Subcutaneous abdominal adipose tissue (tissue), 5 donors: ENCODE measurements around the gene GPSM1.

Experiments
- H3K27ac ChIP-seq: one replicate; pipeline ENCODE4 v1.7.0; 2013; ENCODE audit warnings: low read depth, mild to moderate bottlenecking, inconsistent platforms, low read length, moderate library complexity
- H3K27me3 ChIP-seq, 5 donors: one replicate each; pipeline ENCODE4 v1.7.0; 2013; ENCODE audit warnings: low read length in 5 of 5, inconsistent platforms in 1 of 5; ENCODE audit not compliant: control insufficient read depth in 5 of 5, insufficient read depth in 4 of 5
- H3K36me3 ChIP-seq, 5 donors: one replicate each; pipeline ENCODE4 v1.7.0; 2013; ENCODE audit warnings: low read length in 5 of 5; ENCODE audit not compliant: control insufficient read depth in 5 of 5, insufficient read depth in 5 of 5
- H3K4me1 ChIP-seq, 5 donors: one replicate each; pipeline ENCODE4 v1.7.0; 2013; ENCODE audit warnings: low read length in 5 of 5, mild to moderate bottlenecking in 3 of 5, moderate library complexity in 1 of 5; ENCODE audit not compliant: control insufficient read depth in 5 of 5, insufficient read depth in 5 of 5
- H3K4me3 ChIP-seq, 5 donors: one replicate each; pipeline ENCODE4 v1.7.0; 2013; ENCODE audit warnings: low read length in 5 of 5, low read depth in 1 of 5
- H3K9ac ChIP-seq, 5 donors: one replicate each; pipeline ENCODE4 v1.7.0; 2013; ENCODE audit warnings: low read length in 5 of 5, mild to moderate bottlenecking in 4 of 5, moderate library complexity in 3 of 5
- H3K9me3 ChIP-seq, 5 donors: one replicate each; pipeline ENCODE4 v1.7.0; 2013; ENCODE audit warnings: low read length in 5 of 5; ENCODE audit not compliant: control insufficient read depth in 5 of 5
- donor health status: healthy.
- donor health status: healthy.
- donor health status: healthy.
- donor health status: healthy.
- donor health status: healthy.

GPSM1 gene

DNA sequence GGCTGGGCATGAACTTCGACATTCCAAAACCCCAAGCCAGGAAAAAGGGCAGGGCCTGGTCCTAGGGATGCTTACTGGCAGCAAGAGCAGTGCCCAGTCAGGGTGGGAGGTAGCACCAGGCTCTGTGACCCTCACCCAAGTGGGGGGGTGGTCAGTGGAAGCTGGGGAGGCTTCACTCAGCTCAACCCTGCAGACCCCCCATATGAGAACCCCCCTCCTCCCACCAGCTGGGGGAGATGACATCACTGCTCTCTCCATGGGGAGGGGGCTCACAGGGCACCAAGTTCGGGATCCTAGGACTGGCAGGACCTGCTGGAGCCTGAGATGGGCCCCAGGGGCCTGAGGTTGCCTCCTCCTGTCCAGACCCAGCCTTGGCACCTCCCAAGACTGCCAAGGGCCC is 31.5 kb downstream of the GPSM1 start:
- no peaks in the 10 kb centered on the region for H3K27me3 ChIP-seq
- H3K9ac ChIP-seq, result no peak overlapping the region
- H3K27ac ChIP-seq, result no peak overlapping the region
- H3K9me3 ChIP-seq, result peaks cover 0 to 2% (median 0%) of the 10 kb centered on the region in 5 donors
- peaks cover 0 to 35% (median 15%) of the 10 kb centered on the region in 5 donors for H3K36me3 ChIP-seq
- H3K4me1 ChIP-seq, result peaks cover 0 to 28% (median 24%) of the 10 kb centered on the region in 5 donors
- no peak overlapping the region for H3K4me3 ChIP-seq

DNA sequence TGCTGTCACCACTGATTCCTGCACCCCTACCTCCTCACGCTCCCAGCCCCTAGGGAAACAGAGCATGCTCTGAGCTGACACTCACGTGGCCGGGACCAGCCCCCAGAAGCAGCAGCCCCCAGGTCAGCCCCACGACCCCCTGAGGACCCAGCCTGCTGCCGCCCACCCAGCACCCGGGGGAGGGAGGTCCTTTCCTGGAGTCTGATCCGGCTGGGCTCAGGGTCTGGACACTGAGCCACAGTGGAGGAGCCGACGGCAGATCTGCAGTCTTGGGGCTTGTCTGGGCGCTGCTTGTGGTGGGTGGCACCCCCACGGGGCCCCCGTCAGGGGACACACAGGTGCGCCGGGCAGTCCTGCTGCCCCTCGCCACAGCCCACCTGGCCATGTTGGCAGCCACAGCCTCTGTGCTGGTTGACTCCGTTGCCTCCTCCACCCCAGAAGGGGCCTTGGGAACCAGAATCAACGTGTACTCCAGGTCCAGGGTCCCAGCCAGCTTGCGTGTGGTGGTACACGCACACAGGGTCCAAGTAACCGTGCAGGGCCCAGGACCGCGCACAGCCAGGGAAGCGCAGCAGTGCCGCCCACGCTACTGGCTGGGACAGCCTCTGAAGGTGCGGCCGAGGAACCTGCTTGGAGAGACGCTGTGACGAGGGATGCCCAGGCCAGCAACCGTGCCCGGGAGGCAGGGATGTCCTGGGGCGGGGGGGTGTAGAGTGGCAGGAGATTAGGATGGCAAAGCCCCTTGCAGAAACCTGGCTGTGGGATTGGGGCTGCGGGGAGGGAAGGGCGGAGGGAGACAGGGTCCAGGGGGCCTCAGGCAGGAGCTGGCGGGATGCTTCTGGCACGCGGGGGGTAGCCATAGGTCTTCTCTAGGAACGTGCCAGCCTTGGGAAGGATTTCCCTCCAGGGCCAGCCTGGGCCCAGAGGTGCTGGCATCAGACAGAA is 32.7 kb downstream of the GPSM1 start:
- Histone ChIP-seq H3K9ac (no peak overlapping the region), H3K27me3 (peaks cover 0 to 3% (median 0%) of the 10 kb centered on the region in 5 donors), H3K27ac (no peak overlapping the region), H3K4me1 (peaks cover 0 to 36% (median 27%) of the 10 kb centered on the region in 5 donors), H3K36me3 (peaks cover 0 to 35% (median 15%) of the 10 kb centered on the region in 5 donors), H3K4me3 (no peak overlapping the region), H3K9me3 (peaks cover 0 to 3% (median 0%) of the 10 kb centered on the region in 5 donors)

- Histone ChIP-seq H3K36me3 (peaks cover 0 to 35% (median 15%) of the 10 kb centered on the region in 5 donors), H3K27ac (no peak overlapping the region), H3K4me3 (no peak overlapping the region), H3K9me3 (peaks cover 0 to 3% (median 0%) of the 10 kb centered on the region in 5 donors), H3K4me1 (peaks cover 0 to 47% (median 32%) of the 10 kb centered on the region in 5 donors), H3K9ac (no peak overlapping the region), H3K27me3 (peaks cover 0 to 3% (median 0%) of the 10 kb centered on the region in 5 donors)
These were observed 33.9 kb downstream of the GPSM1 start for GRCh38 chr9:136361047-136361753.

DNA sequence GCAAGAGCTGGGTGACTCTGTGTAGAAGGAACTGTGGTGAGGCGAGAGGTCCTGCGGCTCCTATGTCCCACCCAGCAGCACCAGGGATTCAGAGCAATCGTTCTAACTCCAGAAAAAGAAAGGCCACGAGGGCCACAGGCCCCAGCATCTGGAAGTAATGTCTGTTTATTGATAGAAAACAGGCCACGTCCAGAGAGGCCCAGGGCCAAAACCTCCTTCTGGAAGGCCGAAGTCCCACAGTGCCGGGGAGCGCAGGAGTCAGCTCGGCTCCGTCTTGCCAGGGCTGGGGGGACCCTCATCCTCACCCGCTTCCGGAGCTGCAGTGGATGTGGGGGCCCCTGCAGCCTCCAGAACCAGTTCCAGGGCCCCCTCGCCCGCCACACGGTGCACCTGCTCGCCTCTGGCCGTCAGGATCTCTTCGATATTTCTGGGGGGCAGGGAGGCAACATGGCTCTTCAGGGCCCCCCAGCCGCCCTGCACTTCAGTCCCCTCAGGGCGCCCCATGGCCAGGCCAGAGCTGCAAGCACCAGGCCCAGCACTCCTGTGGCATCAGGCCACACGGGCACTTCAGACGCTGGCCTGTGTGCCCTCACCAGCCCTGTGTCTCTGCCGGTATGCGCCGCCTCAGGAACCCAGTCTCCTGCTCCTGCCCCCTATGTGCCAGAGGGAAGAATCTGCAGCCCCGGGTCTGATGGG is 34.6 kb downstream of the GPSM1 start:
- H3K36me3 ChIP-seq, result peaks cover 0 to 29% (median 11%) of the 10 kb centered on the region in 5 donors
- no peak overlapping the region for H3K27ac ChIP-seq
- H3K27me3 ChIP-seq, result peaks cover 0 to 3% (median 0%) of the 10 kb centered on the region in 5 donors
- H3K4me3 ChIP-seq, result no peak overlapping the region
- no peak overlapping the region for H3K9ac ChIP-seq
- H3K4me1 ChIP-seq, result peaks cover 0 to 49% (median 32%) of the 10 kb centered on the region in 5 donors
- peaks cover 0 to 3% (median 0%) of the 10 kb centered on the region in 5 donors for H3K9me3 ChIP-seq

DNA sequence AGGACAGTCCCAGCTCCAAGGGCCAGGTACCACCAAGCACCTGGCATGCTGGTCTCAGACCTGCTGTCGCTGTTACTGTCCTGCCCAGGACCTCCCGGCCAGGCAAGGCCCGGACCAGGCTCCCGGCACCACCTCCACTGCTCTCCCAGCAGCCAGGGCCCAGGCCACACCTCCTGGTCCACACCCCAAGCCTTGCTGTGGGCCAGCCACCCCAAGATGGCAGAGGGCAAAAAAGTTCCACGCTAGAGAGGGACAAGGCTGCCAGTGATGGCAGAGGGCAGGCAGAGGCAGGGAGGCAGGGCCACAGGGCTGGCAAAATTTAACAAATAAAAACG is 35.1 kb downstream of the GPSM1 start:
- Histone ChIP-seq H3K4me3 (no peak overlapping the region), H3K27ac (no peak overlapping the region), H3K27me3 (peaks cover 0 to 3% (median 0%) of the 10 kb centered on the region in 5 donors), H3K9ac (peak overlapping the region in 3 of 5 donors; percentile 8 to 43 (median 17)), H3K9me3 (peaks cover 0 to 3% (median 0%) of the 10 kb centered on the region in 5 donors), H3K4me1 (peaks cover 0 to 49% (median 32%) of the 10 kb centered on the region in 5 donors), H3K36me3 (peaks cover 0 to 24% (median 8%) of the 10 kb centered on the region in 5 donors)

GRCh38 chr9:136363106-136363948 is 36.0 kb downstream of the GPSM1 start, which contains the start of gene DNLZ:
Gene DNLZ (minus strand): TSS chr9:136363744. CDS start chr9:136363714, 30 bp downstream.
- peaks cover 0 to 17% (median 4%) of the 10 kb centered on the region in 5 donors for H3K36me3 ChIP-seq
- peaks cover 0 to 49% (median 32%) of the 10 kb centered on the region in 5 donors for H3K4me1 ChIP-seq
- peak within 1 kb of the TSS in 4 of 5 donors; percentile 61 to 85 (median 72) for H3K4me3 ChIP-seq
- H3K9me3 ChIP-seq, result peaks cover 0 to 3% (median 0%) of the 10 kb centered on the region in 5 donors
- peaks cover 0 to 3% (median 0%) of the 10 kb centered on the region in 5 donors for H3K27me3 ChIP-seq
- no peak within 1 kb of the TSS for H3K27ac ChIP-seq
- H3K9ac ChIP-seq, result peak within 1 kb of the TSS in 3 of 5 donors; percentile 66 to 82 (median 75)

DNA sequence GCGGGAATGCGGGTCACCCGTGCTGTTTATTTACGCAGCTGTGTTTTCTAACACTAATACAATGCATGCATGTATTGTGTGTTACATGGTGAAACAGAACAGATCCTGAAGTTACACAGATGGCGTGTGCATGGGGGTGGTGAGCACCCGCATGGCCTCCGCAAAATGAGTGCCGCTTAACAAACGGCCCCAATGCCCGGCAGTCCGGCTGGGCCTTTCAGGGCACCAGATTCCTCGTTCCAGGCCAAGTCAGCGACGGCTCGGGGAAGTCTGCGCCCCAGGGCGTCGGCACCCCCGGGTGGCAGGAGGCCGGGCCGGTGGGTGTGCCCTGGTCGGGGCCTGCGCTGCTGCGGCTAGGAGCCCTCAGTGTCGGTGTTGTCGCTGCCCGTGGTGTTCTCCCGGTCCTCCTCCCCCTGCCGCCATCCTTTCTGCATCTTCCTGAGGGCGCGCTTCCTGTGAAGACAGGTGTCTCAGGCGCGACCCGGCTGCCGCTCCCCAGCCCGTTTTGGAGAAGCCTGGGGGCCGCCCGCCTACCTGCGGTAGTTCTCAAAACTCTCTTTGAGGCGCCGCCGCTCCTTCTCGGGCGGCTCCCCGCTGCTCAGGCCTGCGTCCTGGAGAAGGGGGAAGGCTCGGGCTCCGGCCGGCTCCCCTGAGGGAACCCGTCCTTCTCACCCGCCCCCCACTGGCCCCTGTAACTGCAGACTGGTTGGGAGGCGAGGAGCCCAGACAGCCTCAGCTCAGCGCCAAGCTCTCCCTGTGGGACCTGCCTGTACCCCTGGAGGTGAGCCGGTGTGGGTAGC is 36.8 kb downstream of the GPSM1 start:
- H3K36me3 ChIP-seq, result peaks cover 0 to 12% (median 2%) of the 10 kb centered on the region in 5 donors
- peak overlapping the region in 2 of 5 donors; percentile 73 to 85 for H3K4me3 ChIP-seq
- no peak overlapping the region for H3K27ac ChIP-seq
- no peak overlapping the region for H3K9ac ChIP-seq
- H3K4me1 ChIP-seq, result peaks cover 0 to 49% (median 32%) of the 10 kb centered on the region in 5 donors
- peaks cover 0 to 3% (median 0%) of the 10 kb centered on the region in 5 donors for H3K27me3 ChIP-seq
- H3K9me3 ChIP-seq, result peaks cover 0 to 3% (median 0%) of the 10 kb centered on the region in 5 donors

GRCh38 chr9:136364942-136365774 is 37.8 kb downstream of the GPSM1 start:
- peaks cover 0 to 3% (median 0%) of the 10 kb centered on the region in 5 donors for H3K27me3 ChIP-seq
- H3K27ac ChIP-seq, result no peak overlapping the region

More at GRCh38 chr9:136364942-136365774, 37.8 kb downstream of the GPSM1 start:
- Histone ChIP-seq H3K9ac (no peak overlapping the region), H3K36me3 (peaks cover 0 to 10% (median 0%) of the 10 kb centered on the region in 5 donors), H3K4me3 (no peak overlapping the region), H3K9me3 (peaks cover 0 to 3% (median 0%) of the 10 kb centered on the region in 5 donors), H3K4me1 (peaks cover 0 to 49% (median 32%) of the 10 kb centered on the region in 5 donors)
